Activated CD4-positive, alpha-beta T cell treated with anti-CD3 and anti-CD28 coated beads for 36 hours (primary cell): ENCODE data around the gene ASCL5. TPM values are rescaled to one million over a fixed set of nuclear protein-coding genes. Genes with fewer than 3 reads are reported as not detected.

Experiments used
- ATAC-seq: fragments of 200-7000 bp; cut with Tn5 transposase; one replicate; pipeline ENCODE4 v1.10.0; 2021; ENCODE audit warnings: mild to moderate bottlenecking, moderate library complexity
- CTCF ChIA-PET: fragments of 350-600 bp; sonication (Branson Sonifier 250); formaldehyde crosslinking; loops from one replicate; lab custom pipeline; 2021; ENCODE audit warnings: antibody characterized with exemption; lab: Charles Lee
- POLR2A ChIA-PET: fragments of 350-600 bp; sonication (Branson Sonifier 250); formaldehyde crosslinking; loops from one replicate; lab custom pipeline; 2021; ENCODE audit warnings: antibody characterized with exemption, inconsistent platforms; lab: Charles Lee
- DNase-seq: peaks from one replicate; pipeline ENCODE4 v3.0.0-alpha.2; 2020
- H3K27ac Mint-ChIP-seq: one replicate; pipeline ENCODE4 v1.8.0; 2021; ENCODE audit warnings: mixed read lengths
- H3K27me3 Mint-ChIP-seq: one replicate; pipeline ENCODE4 v1.8.0; 2021; ENCODE audit warnings: mixed read lengths
- H3K36me3 Mint-ChIP-seq: one replicate; pipeline ENCODE4 v1.8.0; 2021; ENCODE audit warnings: low read depth, mixed read lengths
- H3K4me1 Mint-ChIP-seq: one replicate; pipeline ENCODE4 v1.8.0; 2021; ENCODE audit warnings: mixed read lengths
- H3K4me3 Mint-ChIP-seq: one replicate; pipeline ENCODE4 v1.8.0; 2021; ENCODE audit warnings: mild to moderate bottlenecking, moderate library complexity, mixed read lengths
- H3K9me3 Mint-ChIP-seq: one replicate; pipeline ENCODE4 v1.8.0; 2021; ENCODE audit warnings: low read depth, mixed read lengths
- intact Hi-C, 2 experiments: fragments of 100-400 bp; cut with DNase I in 1 of 2; cut with micrococcal nuclease in 1 of 2; formaldehyde crosslinking; loops; one replicate each; pipeline versions ENCODE4 v1.14.2 to v1.15.1; 2022 to 2024; cut with DNase I, micrococcal nuclease
- total RNA-seq, 2 experiments: library from RNA; stranded (reverse); gene quantifications; one replicate each; pipeline ENCODE4 v1.2.3, GENCODE V29; 2021

ASCL5 gene
- total RNA-seq, 2 experiments from 2014 or later: 0.09 TPM; not detected in 1

- ATAC-seq (no peak), DNase-seq (no peak)
- Mint-ChIP-seq H3K36me3 (no peaks in the 10 kb centered on the region), H3K27ac (no peak overlapping the region), H3K4me3 (no peak overlapping the region), H3K4me1 (no peaks in the 10 kb centered on the region), H3K9me3 (no peaks in the 10 kb centered on the region), H3K27me3 (no peaks in the 10 kb centered on the region)
- intact Hi-C loops: no loop called here
- POLR2A ChIA-PET: no interaction called here
- CTCF ChIA-PET: interaction anchor here (1.0 to 1.4 kb wide), 2 partner anchors 11 to 124 kb away, joined by 3 read pairs; no protein-coding TSS in a partner anchor
Measured at GRCh38 chr1:201105688-201106087, 21.3 kb downstream of the ASCL5 start.

- H3K36me3 Mint-ChIP-seq: no peaks in the 10 kb centered on the region
- DNase-seq: no peak
- intact Hi-C loops: no loop called here
- no peaks in the 10 kb centered on the region for H3K4me1 Mint-ChIP-seq
- ATAC-seq: no peak
- no peaks in the 10 kb centered on the region for H3K27me3 Mint-ChIP-seq
- H3K27ac Mint-ChIP-seq: no peak overlapping the region
- no peaks in the 10 kb centered on the region for H3K9me3 Mint-ChIP-seq
- H3K4me3 Mint-ChIP-seq: no peak overlapping the region
- ChIA-PET POLR2A (no interaction called here), CTCF (interaction anchor here (0.6 to 1.9 kb wide), 2 partner anchors 15 to 31 kb away, joined by 3 to 6 read pairs; no protein-coding TSS in a partner anchor)
Measured at GRCh38 chr1:201104141-201104540, 22.8 kb downstream of the ASCL5 start.

GRCh38 chr1:201103666-201104065, 23.3 kb downstream of the ASCL5 start:
- H3K9me3 Mint-ChIP-seq: no peaks in the 10 kb centered on the region
- intact Hi-C loops: no loop called here
- no peaks in the 10 kb centered on the region for H3K36me3 Mint-ChIP-seq
- no peak overlapping the region for H3K27ac Mint-ChIP-seq
- no peak overlapping the region for H3K4me3 Mint-ChIP-seq
- POLR2A ChIA-PET: no interaction called here
- ATAC-seq (no peak), DNase-seq (no peak)
- CTCF ChIA-PET: interaction anchor here (0.6 to 1.9 kb wide), 2 partner anchors 15 to 30 kb away, joined by 3 to 6 read pairs; no protein-coding TSS in a partner anchor
- no peaks in the 10 kb centered on the region for H3K27me3 Mint-ChIP-seq
- no peaks in the 10 kb centered on the region for H3K4me1 Mint-ChIP-seq

GRCh38 chr1:201100169-201100930, 26.6 kb downstream of the ASCL5 start:
- Mint-ChIP-seq H3K27me3 (no peaks in the 10 kb centered on the region), H3K4me3 (no peak overlapping the region), H3K36me3 (no peaks in the 10 kb centered on the region), H3K4me1 (no peaks in the 10 kb centered on the region), H3K9me3 (no peaks in the 10 kb centered on the region), H3K27ac (no peak overlapping the region)
- intact Hi-C loops: no loop called here
- ATAC-seq (no peak), DNase-seq (no peak)
- POLR2A ChIA-PET: no interaction called here
- CTCF ChIA-PET: interaction anchor here (1.0 to 1.2 kb wide), 2 partner anchors 13 to 128 kb away, joined by 3 to 4 read pairs; no protein-coding TSS in a partner anchor

GRCh38 chr1:201098992-201099677, 27.8 kb downstream of the ASCL5 start:
- ATAC-seq: no peak
- ChIA-PET POLR2A (no interaction called here), CTCF (interaction anchor here (0.6 to 1.4 kb wide), 8 partner anchors 11 to 306 kb away, joined by 3 to 5 read pairs (median 4); partner anchors contain the start of gene IGFN1)
- Mint-ChIP-seq H3K4me1 (no peaks in the 10 kb centered on the region), H3K9me3 (no peaks in the 10 kb centered on the region), H3K27ac (no peak overlapping the region), H3K4me3 (no peak overlapping the region), H3K27me3 (no peaks in the 10 kb centered on the region), H3K36me3 (no peaks in the 10 kb centered on the region)
- no peak for DNase-seq
- intact Hi-C loops: no loop called here

- no peak for DNase-seq
- no peak overlapping the region for H3K27ac Mint-ChIP-seq
- no peak for ATAC-seq
- H3K4me3 Mint-ChIP-seq: no peak overlapping the region
- ChIA-PET POLR2A (no interaction called here), CTCF (interaction anchor here (0.5 to 2.5 kb wide), 5 partner anchors 13 to 126 kb away, joined by 3 to 5 read pairs (median 3); no protein-coding TSS in a partner anchor)
- H3K27me3 Mint-ChIP-seq: no peaks in the 10 kb centered on the region
- intact Hi-C loops: no loop called here
- no peaks in the 10 kb centered on the region for H3K4me1 Mint-ChIP-seq
- H3K9me3 Mint-ChIP-seq: no peaks in the 10 kb centered on the region
- no peaks in the 10 kb centered on the region for H3K36me3 Mint-ChIP-seq
Measured at GRCh38 chr1:201096977-201097856, 29.8 kb downstream of the ASCL5 start.

- no peak for DNase-seq
- CTCF ChIA-PET: interaction anchor here (1.2 to 2.5 kb wide), 3 partner anchors 12 to 125 kb away, joined by 3 to 5 read pairs (median 3); no protein-coding TSS in a partner anchor
- POLR2A ChIA-PET: no interaction called here
- Mint-ChIP-seq H3K4me3 (no peak overlapping the region), H3K36me3 (no peaks in the 10 kb centered on the region), H3K27ac (no peak overlapping the region), H3K9me3 (no peaks in the 10 kb centered on the region), H3K27me3 (no peaks in the 10 kb centered on the region), H3K4me1 (no peaks in the 10 kb centered on the region)
- intact Hi-C loops: no loop called here
- no peak for ATAC-seq
Measured at GRCh38 chr1:201096041-201096461, 30.9 kb downstream of the ASCL5 start.

- DNase-seq (no peak), ATAC-seq (no peak)
- POLR2A ChIA-PET: no interaction called here
- Mint-ChIP-seq H3K9me3 (no peaks in the 10 kb centered on the region), H3K27ac (no peak overlapping the region), H3K36me3 (no peaks in the 10 kb centered on the region), H3K4me3 (no peak overlapping the region), H3K27me3 (no peaks in the 10 kb centered on the region), H3K4me1 (no peaks in the 10 kb centered on the region)
- intact Hi-C loops: no loop called here
- CTCF ChIA-PET: interaction anchor here (0.7 to 2.5 kb wide), 3 partner anchors 12 to 124 kb away, joined by 3 to 5 read pairs (median 5); no protein-coding TSS in a partner anchor
Measured at GRCh38 chr1:201095581-201095980, 31.4 kb downstream of the ASCL5 start.

- Mint-ChIP-seq H3K4me3 (no peak overlapping the region), H3K27ac (no peak overlapping the region), H3K27me3 (no peaks in the 10 kb centered on the region), H3K4me1 (no peaks in the 10 kb centered on the region), H3K9me3 (no peaks in the 10 kb centered on the region), H3K36me3 (no peaks in the 10 kb centered on the region)
- DNase-seq (no peak), ATAC-seq (no peak)
- ChIA-PET CTCF (interaction anchor here (0.7 to 2.5 kb wide), 3 partner anchors 11 to 20 kb away, joined by 3 to 5 read pairs (median 5); no protein-coding TSS in a partner anchor), POLR2A (no interaction called here)
- intact Hi-C loops: no loop called here
Measured at GRCh38 chr1:201094832-201095231, 32.2 kb downstream of the ASCL5 start.

- intact Hi-C loops: no loop called here
- POLR2A ChIA-PET: no interaction called here
- CTCF ChIA-PET: interaction anchor here (0.5 to 1.3 kb wide), 2 partner anchors 19 to 25 kb away, joined by 3 read pairs; no protein-coding TSS in a partner anchor
Measured at GRCh38 chr1:201093962-201094361, 33.0 kb downstream of the ASCL5 start.

GRCh38 chr1:201093561-201093960, 33.4 kb downstream of the ASCL5 start:
- H3K27ac Mint-ChIP-seq: no peak overlapping the region
- ChIA-PET CTCF (interaction anchor here (0.5 kb wide), 1 partner anchor 25 kb away, joined by 3 read pairs; no protein-coding TSS in a partner anchor), POLR2A (no interaction called here)
- no peaks in the 10 kb centered on the region for H3K9me3 Mint-ChIP-seq
- intact Hi-C loops: no loop called here
- H3K4me1 Mint-ChIP-seq: no peaks in the 10 kb centered on the region
- H3K36me3 Mint-ChIP-seq: no peaks in the 10 kb centered on the region
- no peaks in the 10 kb centered on the region for H3K27me3 Mint-ChIP-seq
- ATAC-seq: no peak
- no peak overlapping the region for H3K4me3 Mint-ChIP-seq
- DNase-seq: no peak

More at GRCh38 chr1:201093962-201094361, 33.0 kb downstream of the ASCL5 start:
- no peak for DNase-seq
- no peak overlapping the region for H3K4me3 Mint-ChIP-seq
- H3K9me3 Mint-ChIP-seq: no peaks in the 10 kb centered on the region
- no peak for ATAC-seq
- H3K27ac Mint-ChIP-seq: no peak overlapping the region
- no peaks in the 10 kb centered on the region for H3K4me1 Mint-ChIP-seq
- H3K36me3 Mint-ChIP-seq: no peaks in the 10 kb centered on the region
- no peaks in the 10 kb centered on the region for H3K27me3 Mint-ChIP-seq
